Type B pancreatic cell (in vitro differentiated cells): ENCODE results near the gene TCL1A. TPM values are rescaled to one million over a fixed set of nuclear protein-coding genes. Genes with fewer than 3 reads are reported as not detected.
"Not testable (repeated sequence)": the region's sequence is repeated elsewhere in the genome, so short reads cannot be mapped to it uniquely, and the experiment has no call there.

Experiments used
- DNase-seq: peaks from one replicate; pipeline ENCODE4 v3.0.0; 2021; ENCODE audit warnings: mixed read lengths; ENCODE audit not compliant: unreplicated experiment; ENCODE audit errors: extremely low spot score
- H3K27ac Mint-ChIP-seq: 2 replicates; pipeline ENCODE4 v1.8.0; 2021; ENCODE audit warnings: mild to moderate bottlenecking, mixed read lengths
- H3K27me3 Mint-ChIP-seq: 2 replicates; pipeline ENCODE4 v1.8.0; 2021; ENCODE audit warnings: mixed read lengths
- H3K36me3 Mint-ChIP-seq: 2 replicates; pipeline ENCODE4 v1.8.0; 2021; ENCODE audit warnings: mixed read lengths
- H3K4me1 Mint-ChIP-seq: one replicate; pipeline ENCODE4 v1.8.0; 2021; ENCODE audit warnings: mixed read lengths; ENCODE audit not compliant: unreplicated experiment
- H3K4me3 Mint-ChIP-seq: 2 replicates; pipeline ENCODE4 v1.8.0; 2021; ENCODE audit warnings: mild to moderate bottlenecking, mixed read lengths
- H3K9me3 Mint-ChIP-seq: 2 replicates; pipeline ENCODE4 v1.8.0; 2021; ENCODE audit warnings: mixed read lengths
- CTCF ChIP-seq: fragments of 200-600 bp; sonication (generic); conservative IDR thresholded peaks from 2 replicates; pipeline ENCODE4 v1.5.0; 2021; ENCODE audit warnings: antibody characterized with exemption, mild to moderate bottlenecking
- long read RNA-seq: library from polyadenylated mRNA; unstranded; transcript quantifications from one replicate; pipeline ENCODE4 v2.0.0, GENCODE V29; 2020
- total RNA-seq: library from RNA; stranded (reverse); gene quantifications from 2 replicates; pipeline ENCODE4 v1.2.1, GENCODE V29; 2021; ENCODE audit warnings: low replicate concordance

TCL1A gene
- total RNA-seq = not detected in 2 replicates
- long read RNA-seq = 0 reads

DNA sequence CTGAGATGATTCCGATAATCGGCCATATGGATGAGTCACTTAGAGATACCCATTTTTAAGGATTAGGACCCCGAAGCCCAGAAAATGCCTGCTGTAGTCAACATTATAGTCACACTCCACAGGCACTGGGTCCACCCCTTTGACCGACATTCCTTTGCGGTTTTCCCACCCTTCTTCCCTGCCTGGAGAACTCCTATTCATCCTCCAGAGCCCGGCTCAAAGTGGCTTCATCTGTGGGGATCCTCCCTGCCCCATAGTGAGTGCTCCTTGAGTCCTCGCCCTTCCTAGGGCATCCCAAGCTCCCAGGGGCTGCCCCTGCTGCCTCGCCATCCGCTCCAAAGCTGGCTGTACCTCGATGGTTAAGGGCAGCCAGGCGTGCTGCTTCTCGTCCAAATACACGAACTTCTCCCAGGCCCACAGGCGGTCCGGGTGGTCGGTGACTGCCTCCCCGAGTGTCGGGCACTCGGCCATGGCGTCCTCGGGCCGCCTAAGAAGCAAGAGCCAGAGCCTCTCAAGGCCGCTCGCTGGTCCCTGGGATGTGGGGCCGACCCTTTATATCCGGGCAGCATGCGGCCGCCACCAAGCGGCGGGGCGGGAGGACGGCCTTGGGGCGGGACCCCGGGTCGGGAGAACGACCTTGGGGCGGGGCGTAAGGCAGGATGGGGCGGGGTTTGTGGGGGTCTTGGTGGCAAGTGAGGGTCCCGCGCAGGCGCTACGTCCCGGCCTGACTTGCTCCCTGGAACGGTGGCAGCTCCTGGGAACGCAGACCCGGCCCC lies at the start of gene TCL1A:
TSS of gene TCL1A (minus strand) at position 530 of the 776 bp plus-strand sequence. CDS start at position 471, 59 bp downstream.
- Mint-ChIP-seq H3K36me3 (no peaks in the 10 kb centered on the region), H3K4me1 (no peaks in the 10 kb centered on the region), H3K27me3 (peaks cover 23% of the 10 kb centered on the region), H3K27ac (no peak within 1 kb of the TSS), H3K4me3 (no peak within 1 kb of the TSS), H3K9me3 (no peaks in the 10 kb centered on the region)
- DNase-seq = no peak
- TF ChIP-seq CTCF = no peak

- not testable (repeated sequence) for H3K36me3 Mint-ChIP-seq, H3K4me3 Mint-ChIP-seq, DNase-seq, H3K9me3 Mint-ChIP-seq, H3K4me1 Mint-ChIP-seq, H3K27ac Mint-ChIP-seq
- peaks cover 37% of the 10 kb centered on the region for H3K27me3 Mint-ChIP-seq
Observed at GRCh38 chr14:95763032-95763431, 49.1 kb upstream of the TCL1A start.

DNA sequence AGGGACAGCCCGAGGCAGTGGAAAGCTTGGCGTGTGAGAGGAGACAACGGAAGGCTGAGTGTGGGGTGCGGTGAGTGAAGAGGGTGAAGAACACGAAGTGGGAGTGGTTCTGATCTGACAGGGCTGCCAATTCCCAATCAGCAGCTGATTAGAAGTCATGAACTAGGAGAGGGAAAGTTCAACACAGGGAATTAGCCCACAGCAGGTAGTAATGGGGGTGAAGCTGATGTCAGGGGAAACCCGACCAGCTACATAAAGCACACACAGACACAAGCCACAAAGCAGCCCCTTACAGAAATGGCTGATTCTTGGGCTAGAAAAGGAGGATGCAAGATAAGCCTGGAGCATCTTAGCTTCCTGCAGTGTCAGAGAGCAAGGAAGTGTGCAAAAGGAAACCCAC lies 47.5 kb upstream of the TCL1A start:
- Mint-ChIP-seq H3K36me3 (no peaks in the 10 kb centered on the region), H3K4me3 (no peak overlapping the region), H3K27me3 (peaks cover 33% of the 10 kb centered on the region), H3K4me1 (peaks cover 4% of the 10 kb centered on the region), H3K9me3 (no peaks in the 10 kb centered on the region), H3K27ac (no peak overlapping the region)
- no peak for TF ChIP-seq CTCF
- DNase-seq = no peak

GRCh38 chr14:95760596-95760995 lies 46.7 kb upstream of the TCL1A start:
- Mint-ChIP-seq H3K9me3 (no peaks in the 10 kb centered on the region), H3K36me3 (no peaks in the 10 kb centered on the region), H3K27ac (no peak overlapping the region), H3K4me1 (peaks cover 4% of the 10 kb centered on the region), H3K4me3 (no peak overlapping the region), H3K27me3 (peaks cover 28% of the 10 kb centered on the region)
- no peak for TF ChIP-seq CTCF
- no peak for DNase-seq

GRCh38 chr14:95759941-95760340 lies 46.0 kb upstream of the TCL1A start:
- no peak for TF ChIP-seq CTCF
- H3K4me1 Mint-ChIP-seq = peaks cover 4% of the 10 kb centered on the region
- no peak overlapping the region for H3K4me3 Mint-ChIP-seq

GRCh38 chr14:95758331-95758730 lies 44.4 kb upstream of the TCL1A start:
- H3K27ac Mint-ChIP-seq = no peak overlapping the region
- H3K36me3 Mint-ChIP-seq = no peaks in the 10 kb centered on the region
- no peak for TF ChIP-seq CTCF
- H3K4me3 Mint-ChIP-seq = no peak overlapping the region
- H3K27me3 Mint-ChIP-seq = peaks cover 26% of the 10 kb centered on the region
- no peak for DNase-seq
- H3K9me3 Mint-ChIP-seq = no peaks in the 10 kb centered on the region
- H3K4me1 Mint-ChIP-seq = peaks cover 4% of the 10 kb centered on the region

More at GRCh38 chr14:95759941-95760340, 46.0 kb upstream of the TCL1A start:
- H3K36me3 Mint-ChIP-seq = no peaks in the 10 kb centered on the region
- peaks cover 25% of the 10 kb centered on the region for H3K27me3 Mint-ChIP-seq
- no peak overlapping the region for H3K27ac Mint-ChIP-seq
- H3K9me3 Mint-ChIP-seq = no peaks in the 10 kb centered on the region
- no peak for DNase-seq
